Measurements from ENCODE around the gene ZNF786.

DNA sequence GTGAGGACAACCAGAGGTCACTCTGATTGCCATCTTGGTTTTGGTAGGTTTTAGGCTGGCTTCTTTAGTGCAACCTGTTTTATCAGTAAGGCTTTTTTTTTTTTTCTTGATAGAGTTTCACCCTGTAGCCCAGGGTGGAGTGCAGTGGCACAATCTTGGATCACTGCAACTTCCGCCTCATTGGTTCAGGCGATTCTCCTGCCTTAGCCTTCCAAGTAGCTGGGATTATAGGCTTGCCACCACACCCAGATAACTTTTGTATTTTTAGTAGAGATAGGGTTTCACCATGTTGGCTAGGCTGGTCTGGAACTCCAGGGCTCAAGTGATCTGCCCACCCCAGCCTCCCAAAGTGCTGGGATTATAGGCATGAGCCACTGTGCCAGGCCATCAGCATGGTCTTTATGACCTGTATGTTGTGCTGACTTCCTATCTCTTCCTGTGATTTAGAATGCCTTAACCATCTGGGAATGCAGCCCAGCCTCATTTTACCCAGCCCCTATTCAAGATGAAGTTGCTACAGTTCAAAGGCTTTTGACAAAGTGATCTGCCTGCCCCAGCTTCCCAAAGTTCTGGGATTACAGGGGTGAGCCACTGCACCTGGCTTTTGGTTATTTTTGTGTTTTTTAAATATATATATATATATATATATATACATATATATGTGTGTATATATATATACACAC is 42.7 kb upstream of the ZNF786 start:
- TF ChIP-seq, protein P1, sequence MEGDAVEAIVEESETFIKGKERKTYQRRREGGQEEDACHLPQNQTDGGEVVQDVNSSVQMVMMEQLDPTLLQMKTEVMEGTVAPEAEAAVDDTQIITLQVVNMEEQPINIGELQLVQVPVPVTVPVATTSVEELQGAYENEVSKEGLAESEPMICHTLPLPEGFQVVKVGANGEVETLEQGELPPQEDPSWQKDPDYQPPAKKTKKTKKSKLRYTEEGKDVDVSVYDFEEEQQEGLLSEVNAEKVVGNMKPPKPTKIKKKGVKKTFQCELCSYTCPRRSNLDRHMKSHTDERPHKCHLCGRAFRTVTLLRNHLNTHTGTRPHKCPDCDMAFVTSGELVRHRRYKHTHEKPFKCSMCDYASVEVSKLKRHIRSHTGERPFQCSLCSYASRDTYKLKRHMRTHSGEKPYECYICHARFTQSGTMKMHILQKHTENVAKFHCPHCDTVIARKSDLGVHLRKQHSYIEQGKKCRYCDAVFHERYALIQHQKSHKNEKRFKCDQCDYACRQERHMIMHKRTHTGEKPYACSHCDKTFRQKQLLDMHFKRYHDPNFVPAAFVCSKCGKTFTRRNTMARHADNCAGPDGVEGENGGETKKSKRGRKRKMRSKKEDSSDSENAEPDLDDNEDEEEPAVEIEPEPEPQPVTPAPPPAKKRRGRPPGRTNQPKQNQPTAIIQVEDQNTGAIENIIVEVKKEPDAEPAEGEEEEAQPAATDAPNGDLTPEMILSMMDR (IDR thresholded peaks at IDR 0.05) = no peak
- TF ChIP-seq, protein P2, sequence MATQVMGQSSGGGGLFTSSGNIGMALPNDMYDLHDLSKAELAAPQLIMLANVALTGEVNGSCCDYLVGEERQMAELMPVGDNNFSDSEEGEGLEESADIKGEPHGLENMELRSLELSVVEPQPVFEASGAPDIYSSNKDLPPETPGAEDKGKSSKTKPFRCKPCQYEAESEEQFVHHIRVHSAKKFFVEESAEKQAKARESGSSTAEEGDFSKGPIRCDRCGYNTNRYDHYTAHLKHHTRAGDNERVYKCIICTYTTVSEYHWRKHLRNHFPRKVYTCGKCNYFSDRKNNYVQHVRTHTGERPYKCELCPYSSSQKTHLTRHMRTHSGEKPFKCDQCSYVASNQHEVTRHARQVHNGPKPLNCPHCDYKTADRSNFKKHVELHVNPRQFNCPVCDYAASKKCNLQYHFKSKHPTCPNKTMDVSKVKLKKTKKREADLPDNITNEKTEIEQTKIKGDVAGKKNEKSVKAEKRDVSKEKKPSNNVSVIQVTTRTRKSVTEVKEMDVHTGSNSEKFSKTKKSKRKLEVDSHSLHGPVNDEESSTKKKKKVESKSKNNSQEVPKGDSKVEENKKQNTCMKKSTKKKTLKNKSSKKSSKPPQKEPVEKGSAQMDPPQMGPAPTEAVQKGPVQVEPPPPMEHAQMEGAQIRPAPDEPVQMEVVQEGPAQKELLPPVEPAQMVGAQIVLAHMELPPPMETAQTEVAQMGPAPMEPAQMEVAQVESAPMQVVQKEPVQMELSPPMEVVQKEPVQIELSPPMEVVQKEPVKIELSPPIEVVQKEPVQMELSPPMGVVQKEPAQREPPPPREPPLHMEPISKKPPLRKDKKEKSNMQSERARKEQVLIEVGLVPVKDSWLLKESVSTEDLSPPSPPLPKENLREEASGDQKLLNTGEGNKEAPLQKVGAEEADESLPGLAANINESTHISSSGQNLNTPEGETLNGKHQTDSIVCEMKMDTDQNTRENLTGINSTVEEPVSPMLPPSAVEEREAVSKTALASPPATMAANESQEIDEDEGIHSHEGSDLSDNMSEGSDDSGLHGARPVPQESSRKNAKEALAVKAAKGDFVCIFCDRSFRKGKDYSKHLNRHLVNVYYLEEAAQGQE (IDR thresholded peaks at IDR 0.05; ENCODE audit: insufficient read depth in 1 of 2, low read depth in 2 of 2, low read length in 1 of 2) = no peak
- no peak for TF ChIP-seq POLR2AphosphoS5 (IDR thresholded peaks at IDR 0.05; ENCODE audit: low read depth, low read length)
